Heart right ventricle (tissue), 16 donors: ENCODE measurements around the gene COL5A2. TPM values are rescaled to one million over a fixed set of nuclear protein-coding genes. Genes with fewer than 3 reads are reported as not detected.

Experiments
- ATAC-seq, 8 donors: fragments of 200-7000 bp; cut with Tn5 transposase; one replicate each; pipeline ENCODE4 v1.9.1; 2020; ENCODE audit warnings: mild to moderate bottlenecking in 8 of 8, moderate library complexity in 8 of 8, moderate number of reproducible peaks in 1 of 8
- DNase-seq, 2 donors: peaks; one replicate each; pipeline ENCODE4 v3.0.0-alpha.2; 2020
- H3K27ac ChIP-seq, 10 donors: fragments of 200-600 bp; sonication (generic) in 2 of 10; one replicate each; pipeline versions ENCODE4 v1.5.0 to v1.8.0; 2020 to 2022; ENCODE audit warnings: mild to moderate bottlenecking in 3 of 10
- H3K27me3 ChIP-seq, 7 donors: fragments of 200-600 bp; one replicate each; pipeline ENCODE4 v1.8.0; 2021 to 2022; ENCODE audit warnings: mild to moderate bottlenecking in 2 of 7
- H3K36me3 ChIP-seq, 9 donors: fragments of 200-600 bp; sonication (generic) in 1 of 9; one replicate each; pipeline versions ENCODE4 v1.5.0 to v1.8.0; 2020 to 2022; ENCODE audit warnings: mild to moderate bottlenecking in 2 of 9
- H3K4me1 ChIP-seq, 9 donors: fragments of 200-600 bp; sonication (generic) in 1 of 9; one replicate each; pipeline versions ENCODE4 v1.5.0 to v1.8.0; 2020 to 2022; ENCODE audit warnings: mild to moderate bottlenecking in 4 of 9
- H3K4me3 ChIP-seq, 10 donors: fragments of 200-600 bp; sonication (generic) in 2 of 10; one replicate each; pipeline versions ENCODE4 v1.5.0 to v1.8.0; 2020 to 2022; ENCODE audit warnings: mild to moderate bottlenecking in 7 of 10, moderate library complexity in 2 of 10
- H3K9me3 ChIP-seq, 11 donors: fragments of 200-600 bp in 10 of 11; sonication (generic) in 2 of 11; one replicate each; pipeline versions ENCODE4 v1.5.0 to v1.8.0; 2013 to 2022; ENCODE audit warnings: mild to moderate bottlenecking in 2 of 11, control low read depth in 1 of 11, moderate library complexity in 1 of 11
- CTCF ChIP-seq, 9 donors: fragments of 200-600 bp; sonication (generic) in 2 of 9; IDR thresholded peaks; one replicate each; pipeline versions ENCODE4 v1.5.0 to v1.8.0; 2021 to 2022; ENCODE audit warnings: antibody characterized with exemption in 9 of 9, mild to moderate bottlenecking in 5 of 9, moderate library complexity in 1 of 9
- WGBS, 2 donors: extraction: QIAGEN DNeasy Blood & Tissue Kit; methylation state at CpG; one replicate each; pipeline ENCODE4 v1.1.7; 2013; ENCODE audit warnings: inconsistent platforms in 1 of 2; 5-methylcytosine and 5-hydroxymethylcytosine counted together
- intact Hi-C, 10 donors: fragments of 100-400 bp; cut with DNase I; formaldehyde crosslinking; loops; one replicate each; pipeline versions ENCODE4 v1.11.1 to v1.14.2; 2022
- polyA plus RNA-seq, 2 donors: library from polyadenylated mRNA; stranded (reverse); fragments of 200-250 nt; gene quantifications; one replicate each; pipeline ENCODE4 v1.2.3, GENCODE V29; 2013
- total RNA-seq, 10 donors: library from RNA; stranded (reverse); fragmentation: NEBNext Ultra II Directional in 3 of 10; extraction: Animal tissue kit (Norgen Biotek cat#: 25700) in 3 of 10; gene quantifications; one replicate each; pipeline versions ENCODE4 v1.2.1 to v1.2.4, GENCODE V29; 2021 to 2023
- donor health status: Arrhythmogenic right ventricular cardiomyopathy.
- donor health status: ischemic (EF 13 %, LVEDD 7.1; RV severe dilation, severe dysfunction).
- donor health status: healthy with polysubstance abuse.
- donor health status: DM: no; HTN: yes; CAD: no.
- donor health status: DM: no; HTN: no; CAD: no.
- donor health status: ischemic (EF 25% LVEDD 6.9; RV normal size, moderate dysfunction).
- donor health status: ischemic (EF 25% LVEDD 5.7; RV mildly dilated, moderate dysfunction).
- donor health status: healthy.
- donor health status: DM: yes; HTN: yes; CAD: no.
- donor health status: Ischemic cardiomyopathy.
- donor health status: ischemic (EF 35%, LVEDD 5.7; RV mildly dilated, moderate dysfunction).
- donor health status: nonischemic (EF 11% LVEDD 7.7; RV severe dilation, severe dysfunction).
- donor health status: DM: yes; HTN: yes; CAD: no.
- donor health status: PGD.
- donor health status: ischemic (EF 29% LVEDD 5.4; RV normal size, mild dysfunction).
- donor health status: nonischemic (EF 23%, LVEDD 6.1; RV moderate dilation, normal function).

The COL5A2 gene
- total and polyA plus RNA-seq, 12 donors = 4.8 to 44.7 (median 8.7) TPM

- TF ChIP-seq CTCF (IDR thresholded peaks at IDR 0.05) = no peak
- Histone ChIP-seq H3K9me3 (no peaks in the 10 kb centered on the region), H3K27ac (no peak overlapping the region), H3K27me3 (no peaks in the 10 kb centered on the region), H3K4me3 (no peak overlapping the region), H3K36me3 (no peaks in the 10 kb centered on the region), H3K4me1 (peaks cover 0 to 13% (median 0%) of the 10 kb centered on the region in 9 donors)
- no peak for DNase-seq
- intact Hi-C loops = no loop called here
- whole genome bisulfite sequencing, 2 donors = 76 to 81% methylated on average over 3 of the region's 3 CpGs
- no peak for ATAC-seq
Measured at GRCh38 chr2:189204322-189204941, 24.9 kb upstream of the COL5A2 start.

- WGBS, 2 donors = 91 to 93% methylated on average over 4 of the region's 4 CpGs
Measured at GRCh38 chr2:189203177-189203799, 23.7 kb upstream of the COL5A2 start.

GRCh38 chr2:189199797-189200196, 20.2 kb upstream of the COL5A2 start:
- DNase-seq (no peak), ATAC-seq (no peak)
- H3K9me3 ChIP-seq = peaks cover 0 to 9% (median 0%) of the 10 kb centered on the region in 11 donors
- no peaks in the 10 kb centered on the region for H3K36me3 ChIP-seq
- no peak overlapping the region for H3K27ac ChIP-seq
- intact Hi-C loops = no loop called here
- no peak overlapping the region for H3K4me3 ChIP-seq
- no peak for TF ChIP-seq CTCF (IDR thresholded peaks at IDR 0.05)
- no peaks in the 10 kb centered on the region for H3K27me3 ChIP-seq
- no peaks in the 10 kb centered on the region for H3K4me1 ChIP-seq

More at GRCh38 chr2:189203177-189203799, 23.7 kb upstream of the COL5A2 start:
- DNase-seq (no peak), ATAC-seq (no peak)
- H3K4me3 ChIP-seq = no peak overlapping the region
- TF ChIP-seq CTCF (IDR thresholded peaks at IDR 0.05) = no peak
- peaks cover 0 to 1% (median 0%) of the 10 kb centered on the region in 9 donors for H3K4me1 ChIP-seq
- H3K27ac ChIP-seq = no peak overlapping the region
- no peaks in the 10 kb centered on the region for H3K36me3 ChIP-seq
- no peaks in the 10 kb centered on the region for H3K9me3 ChIP-seq
- intact Hi-C loops = no loop called here
- H3K27me3 ChIP-seq = no peaks in the 10 kb centered on the region

- no peak for ATAC-seq
- no peak for TF ChIP-seq CTCF (IDR thresholded peaks at IDR 0.05)
- no peak overlapping the region for H3K4me3 ChIP-seq
- WGBS, 2 donors = 34 to 60% methylated on average over 1 of the region's 1 CpG
- no peaks in the 10 kb centered on the region for H3K36me3 ChIP-seq
- H3K4me1 ChIP-seq = no peaks in the 10 kb centered on the region
- peaks cover 0 to 9% (median 0%) of the 10 kb centered on the region in 11 donors for H3K9me3 ChIP-seq
- H3K27me3 ChIP-seq = no peaks in the 10 kb centered on the region
- no peak overlapping the region for H3K27ac ChIP-seq
- intact Hi-C loops = no loop called here
- no peak for DNase-seq
Measured at GRCh38 chr2:189192766-189193165, 13.2 kb upstream of the COL5A2 start.
